ENCODE data around the gene SPAG7. TPM values are rescaled to one million over a fixed set of nuclear protein-coding genes. Genes with fewer than 3 reads are reported as not detected.

SPAG7 gene
- total and polyA plus RNA-seq, 4 donors, result 18.6 to 66.3 (median 26.0) TPM

- Histone ChIP-seq H3K36me3 (ENCODE audit: control insufficient read depth in 4 of 4, insufficient read depth in 3 of 4, low read depth in 1 of 4, low read length in 3 of 4) (peaks cover 25 to 78% (median 45%) of the 10 kb centered on the region in 4 donors), H3K4me1 (ENCODE audit: control insufficient read depth in 4 of 4, insufficient read depth in 4 of 4, low read length in 3 of 4) (no peaks in the 10 kb centered on the region), H3K27me3 (ENCODE audit: control insufficient read depth in 4 of 4, insufficient read depth in 4 of 4, low read length in 3 of 4) (no peaks in the 10 kb centered on the region), H3K4me3 (ENCODE audit: low read depth in 1 of 3, low read length in 3 of 3) (no peak overlapping the region), H3K9ac (ENCODE audit: low read depth in 1 of 2, low read length in 2 of 2) (no peak overlapping the region), H3K27ac (ENCODE audit: low read depth in 1 of 2, low read length in 2 of 2) (no peak overlapping the region), H3K9me3 (ENCODE audit: control insufficient read depth in 4 of 4, low read length in 3 of 4) (no peaks in the 10 kb centered on the region)
- 80% methylated on average over 6 of the region's 6 CpGs for WGBS
- no peak for DNase-seq (ENCODE audit: low spot score)
- no peak for TF ChIP-seq ZBTB33 (IDR thresholded peaks at IDR 0.05)
- TF ChIP-seq, protein P1, sequence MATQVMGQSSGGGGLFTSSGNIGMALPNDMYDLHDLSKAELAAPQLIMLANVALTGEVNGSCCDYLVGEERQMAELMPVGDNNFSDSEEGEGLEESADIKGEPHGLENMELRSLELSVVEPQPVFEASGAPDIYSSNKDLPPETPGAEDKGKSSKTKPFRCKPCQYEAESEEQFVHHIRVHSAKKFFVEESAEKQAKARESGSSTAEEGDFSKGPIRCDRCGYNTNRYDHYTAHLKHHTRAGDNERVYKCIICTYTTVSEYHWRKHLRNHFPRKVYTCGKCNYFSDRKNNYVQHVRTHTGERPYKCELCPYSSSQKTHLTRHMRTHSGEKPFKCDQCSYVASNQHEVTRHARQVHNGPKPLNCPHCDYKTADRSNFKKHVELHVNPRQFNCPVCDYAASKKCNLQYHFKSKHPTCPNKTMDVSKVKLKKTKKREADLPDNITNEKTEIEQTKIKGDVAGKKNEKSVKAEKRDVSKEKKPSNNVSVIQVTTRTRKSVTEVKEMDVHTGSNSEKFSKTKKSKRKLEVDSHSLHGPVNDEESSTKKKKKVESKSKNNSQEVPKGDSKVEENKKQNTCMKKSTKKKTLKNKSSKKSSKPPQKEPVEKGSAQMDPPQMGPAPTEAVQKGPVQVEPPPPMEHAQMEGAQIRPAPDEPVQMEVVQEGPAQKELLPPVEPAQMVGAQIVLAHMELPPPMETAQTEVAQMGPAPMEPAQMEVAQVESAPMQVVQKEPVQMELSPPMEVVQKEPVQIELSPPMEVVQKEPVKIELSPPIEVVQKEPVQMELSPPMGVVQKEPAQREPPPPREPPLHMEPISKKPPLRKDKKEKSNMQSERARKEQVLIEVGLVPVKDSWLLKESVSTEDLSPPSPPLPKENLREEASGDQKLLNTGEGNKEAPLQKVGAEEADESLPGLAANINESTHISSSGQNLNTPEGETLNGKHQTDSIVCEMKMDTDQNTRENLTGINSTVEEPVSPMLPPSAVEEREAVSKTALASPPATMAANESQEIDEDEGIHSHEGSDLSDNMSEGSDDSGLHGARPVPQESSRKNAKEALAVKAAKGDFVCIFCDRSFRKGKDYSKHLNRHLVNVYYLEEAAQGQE (IDR thresholded peaks at IDR 0.05), result no peak
- no peak for TF ChIP-seq RXRA (IDR thresholded peaks at IDR 0.05)
- no peak for TF ChIP-seq FOXA1 (IDR thresholded peaks at IDR 0.05)
- no peak for TF ChIP-seq JUND (IDR thresholded peaks at IDR 0.05)
- TF ChIP-seq, protein P2, sequence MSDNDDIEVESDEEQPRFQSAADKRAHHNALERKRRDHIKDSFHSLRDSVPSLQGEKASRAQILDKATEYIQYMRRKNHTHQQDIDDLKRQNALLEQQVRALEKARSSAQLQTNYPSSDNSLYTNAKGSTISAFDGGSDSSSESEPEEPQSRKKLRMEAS (IDR thresholded peaks at IDR 0.05), result no peak
- TF ChIP-seq FOXA2 (IDR thresholded peaks at IDR 0.05), result no peak
- TF ChIP-seq RAD21 (IDR thresholded peaks at IDR 0.05), result no peak
- no peak for TF ChIP-seq YY1 (IDR thresholded peaks at IDR 0.05)
- TF ChIP-seq HNF4A (conservative IDR thresholded peaks at IDR 0.05), result no peak
- TF ChIP-seq EGR1 (IDR thresholded peaks at IDR 0.05; ENCODE audit: low read depth in 2 of 2), result no peak
- TF ChIP-seq SP1 (IDR thresholded peaks at IDR 0.05), result no peak
- TF ChIP-seq, protein P3, sequence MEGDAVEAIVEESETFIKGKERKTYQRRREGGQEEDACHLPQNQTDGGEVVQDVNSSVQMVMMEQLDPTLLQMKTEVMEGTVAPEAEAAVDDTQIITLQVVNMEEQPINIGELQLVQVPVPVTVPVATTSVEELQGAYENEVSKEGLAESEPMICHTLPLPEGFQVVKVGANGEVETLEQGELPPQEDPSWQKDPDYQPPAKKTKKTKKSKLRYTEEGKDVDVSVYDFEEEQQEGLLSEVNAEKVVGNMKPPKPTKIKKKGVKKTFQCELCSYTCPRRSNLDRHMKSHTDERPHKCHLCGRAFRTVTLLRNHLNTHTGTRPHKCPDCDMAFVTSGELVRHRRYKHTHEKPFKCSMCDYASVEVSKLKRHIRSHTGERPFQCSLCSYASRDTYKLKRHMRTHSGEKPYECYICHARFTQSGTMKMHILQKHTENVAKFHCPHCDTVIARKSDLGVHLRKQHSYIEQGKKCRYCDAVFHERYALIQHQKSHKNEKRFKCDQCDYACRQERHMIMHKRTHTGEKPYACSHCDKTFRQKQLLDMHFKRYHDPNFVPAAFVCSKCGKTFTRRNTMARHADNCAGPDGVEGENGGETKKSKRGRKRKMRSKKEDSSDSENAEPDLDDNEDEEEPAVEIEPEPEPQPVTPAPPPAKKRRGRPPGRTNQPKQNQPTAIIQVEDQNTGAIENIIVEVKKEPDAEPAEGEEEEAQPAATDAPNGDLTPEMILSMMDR (IDR thresholded peaks at IDR 0.05; ENCODE audit: low read depth, low read length, missing input control), result no peak
- no peak for TF ChIP-seq GABPA (IDR thresholded peaks at IDR 0.05 in 1 of 2, conservative IDR thresholded peaks at IDR 0.05 in 1 of 2)
- TF ChIP-seq, protein P4, sequence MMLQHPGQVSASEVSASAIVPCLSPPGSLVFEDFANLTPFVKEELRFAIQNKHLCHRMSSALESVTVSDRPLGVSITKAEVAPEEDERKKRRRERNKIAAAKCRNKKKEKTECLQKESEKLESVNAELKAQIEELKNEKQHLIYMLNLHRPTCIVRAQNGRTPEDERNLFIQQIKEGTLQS (IDR thresholded peaks at IDR 0.05), result no peak
- no peak for TF ChIP-seq TAF1 (conservative IDR thresholded peaks at IDR 0.05)
- no peak for TF ChIP-seq NR2F2 (IDR thresholded peaks at IDR 0.05)
- no peak for TF ChIP-seq HNF4G (IDR thresholded peaks at IDR 0.05)
Measured at GRCh38 chr17:5011928-5012327, 44.3 kb upstream of the SPAG7 start.
